ENCODE measurements around the gene IGF1.

IGF1 gene

DNA sequence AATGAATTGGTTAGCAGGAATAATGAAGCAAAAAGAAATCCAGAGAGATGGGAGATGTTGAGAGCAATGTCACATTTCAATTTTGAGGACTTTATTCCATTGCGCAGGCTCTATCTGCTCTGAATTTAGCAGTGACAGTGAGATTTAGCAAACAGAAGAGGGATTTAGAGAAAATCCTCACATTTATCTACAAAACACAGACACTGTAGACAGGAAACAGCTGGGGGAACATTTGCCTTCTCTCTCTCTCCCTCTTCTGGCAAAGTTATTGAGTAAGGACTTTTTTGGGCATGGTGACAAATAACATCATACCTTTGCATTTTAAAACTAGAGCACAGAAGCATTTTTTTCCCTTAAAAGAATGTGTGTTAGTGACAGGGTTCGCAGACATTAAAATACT is at the start of gene IGF1:
IGF1 (minus strand) TSS at position 158 of the 400 bp plus-strand sequence. CDS start 182 bp downstream, outside the sequence.
- Histone ChIP-seq H2AFZ (ENCODE audit: low read length) (0 out of 2 replicates have a peak within 1 kb of the TSS, but pooled peaks have one; percentile 35), H3K4me3 (ENCODE audit: low read length, poor library complexity, severe bottlenecking) (peak within 1 kb of the TSS; percentile 47), H3F3A (ENCODE audit: low read depth) (no peaks in the 10 kb centered on the region)

DNA sequence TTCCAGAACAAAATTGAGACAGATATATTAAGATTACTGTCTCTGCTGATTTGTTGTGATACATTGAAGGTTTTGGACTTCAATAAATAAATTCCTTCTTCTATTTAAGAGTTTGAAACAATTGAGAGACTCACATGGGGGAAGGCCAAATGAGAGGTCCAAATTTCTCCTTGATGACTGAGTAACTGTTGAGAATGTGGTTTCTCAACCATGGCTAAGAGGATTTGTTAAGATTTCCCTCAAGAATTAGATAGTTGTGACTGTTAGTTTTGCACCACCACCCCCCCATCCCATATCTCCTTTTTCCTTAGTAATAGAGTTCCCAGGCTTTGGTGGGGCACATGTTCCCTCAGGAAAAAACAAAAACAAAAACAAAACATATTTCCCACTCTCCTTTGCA is 47.7 kb upstream of the IGF1 start:
- Histone ChIP-seq H3F3A (ENCODE audit: low read depth) (no peaks in the 10 kb centered on the region), H3K27me3 (ENCODE audit: insufficient read depth, low read length, poor library complexity, severe bottlenecking) (no peaks in the 10 kb centered on the region), H3K9me2 (replicated peaks; ENCODE audit: low read depth, low read length) (no peaks in the 10 kb centered on the region), H2AFZ (ENCODE audit: low read length) (no peak overlapping the region), H3K9me3 (ENCODE audit: insufficient read depth, low read depth, low read length) (no peaks in the 10 kb centered on the region), H3K4me1 (ENCODE audit: insufficient read depth, low read length, poor library complexity, severe bottlenecking) (no peaks in the 10 kb centered on the region), H3K79me2 (ENCODE audit: insufficient read depth, low read length) (no peaks in the 10 kb centered on the region), H3K9ac (ENCODE audit: low read depth, low read length, poor library complexity, severe bottlenecking) (no peak overlapping the region), H3K4me3 (ENCODE audit: low read length, poor library complexity, severe bottlenecking) (no peak overlapping the region), H3K36me3 (ENCODE audit: insufficient read depth, low read length) (no peaks in the 10 kb centered on the region), H4K20me1 (ENCODE audit: insufficient read depth, low read length, poor library complexity, severe bottlenecking) (no peaks in the 10 kb centered on the region), H3K4me2 (ENCODE audit: low read depth, low read length, poor library complexity, severe bottlenecking) (no peak overlapping the region)
- TF ChIP-seq, protein P1, sequence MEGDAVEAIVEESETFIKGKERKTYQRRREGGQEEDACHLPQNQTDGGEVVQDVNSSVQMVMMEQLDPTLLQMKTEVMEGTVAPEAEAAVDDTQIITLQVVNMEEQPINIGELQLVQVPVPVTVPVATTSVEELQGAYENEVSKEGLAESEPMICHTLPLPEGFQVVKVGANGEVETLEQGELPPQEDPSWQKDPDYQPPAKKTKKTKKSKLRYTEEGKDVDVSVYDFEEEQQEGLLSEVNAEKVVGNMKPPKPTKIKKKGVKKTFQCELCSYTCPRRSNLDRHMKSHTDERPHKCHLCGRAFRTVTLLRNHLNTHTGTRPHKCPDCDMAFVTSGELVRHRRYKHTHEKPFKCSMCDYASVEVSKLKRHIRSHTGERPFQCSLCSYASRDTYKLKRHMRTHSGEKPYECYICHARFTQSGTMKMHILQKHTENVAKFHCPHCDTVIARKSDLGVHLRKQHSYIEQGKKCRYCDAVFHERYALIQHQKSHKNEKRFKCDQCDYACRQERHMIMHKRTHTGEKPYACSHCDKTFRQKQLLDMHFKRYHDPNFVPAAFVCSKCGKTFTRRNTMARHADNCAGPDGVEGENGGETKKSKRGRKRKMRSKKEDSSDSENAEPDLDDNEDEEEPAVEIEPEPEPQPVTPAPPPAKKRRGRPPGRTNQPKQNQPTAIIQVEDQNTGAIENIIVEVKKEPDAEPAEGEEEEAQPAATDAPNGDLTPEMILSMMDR (conservative IDR thresholded peaks at IDR 0.05; ENCODE audit: low read length) = no peak
- no peak for TF ChIP-seq EZH2phosphoT487 (IDR thresholded peaks at IDR 0.05; ENCODE audit: borderline replicate concordance)

More for the DNA sequence above, at the start of gene IGF1:
- Histone ChIP-seq H3K4me1 (ENCODE audit: insufficient read depth, low read length, poor library complexity, severe bottlenecking) (peaks cover 23% of the 10 kb centered on the region), H4K20me1 (ENCODE audit: insufficient read depth, low read length, poor library complexity, severe bottlenecking) (no peaks in the 10 kb centered on the region), H3K9ac (ENCODE audit: low read depth, low read length, poor library complexity, severe bottlenecking) (no peak within 1 kb of the TSS), H3K27me3 (ENCODE audit: insufficient read depth, low read length, poor library complexity, severe bottlenecking) (no peaks in the 10 kb centered on the region), H3K4me2 (ENCODE audit: low read depth, low read length, poor library complexity, severe bottlenecking) (peak within 1 kb of the TSS; percentile 75), H3K36me3 (ENCODE audit: insufficient read depth, low read length) (no peaks in the 10 kb centered on the region), H3K9me3 (ENCODE audit: insufficient read depth, low read depth, low read length) (no peaks in the 10 kb centered on the region), H3K9me2 (replicated peaks; ENCODE audit: low read depth, low read length) (no peaks in the 10 kb centered on the region), H3K79me2 (ENCODE audit: insufficient read depth, low read length) (no peaks in the 10 kb centered on the region)
- no peak for TF ChIP-seq EZH2phosphoT487 (IDR thresholded peaks at IDR 0.05; ENCODE audit: borderline replicate concordance)
- TF ChIP-seq, protein P1 (conservative IDR thresholded peaks at IDR 0.05; ENCODE audit: low read length) = no peak; the same call in 1 of the 2 replicates

DNA sequence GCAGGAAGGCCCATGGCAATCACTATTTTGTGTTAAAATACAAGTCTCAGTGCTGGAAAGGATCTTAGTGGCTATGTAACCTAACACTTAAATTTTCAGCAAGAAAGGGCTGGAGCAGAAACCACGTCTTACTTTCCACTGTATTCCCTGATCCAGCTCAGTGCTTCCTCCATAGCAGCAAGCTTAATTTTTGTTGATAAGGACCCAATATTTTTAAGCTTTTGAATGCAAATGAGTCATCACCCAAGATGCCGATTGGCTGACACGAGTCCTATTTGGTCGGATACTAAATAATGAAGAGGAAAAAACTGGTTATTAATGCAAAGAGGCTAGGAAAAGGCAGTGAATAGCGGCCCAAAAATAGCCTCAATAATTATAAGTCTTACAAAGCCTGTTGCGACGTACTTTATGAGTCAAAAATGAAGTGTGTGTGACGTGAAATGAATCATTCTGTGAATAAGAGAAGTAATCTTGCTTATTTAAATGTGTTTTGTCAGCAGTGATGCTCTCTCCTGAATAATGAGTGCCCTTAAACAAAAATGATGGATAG is 46.9 kb upstream of the IGF1 start:
- Histone ChIP-seq H2AFZ (ENCODE audit: low read length) (no peak overlapping the region), H3K9me2 (replicated peaks; ENCODE audit: low read depth, low read length) (no peaks in the 10 kb centered on the region), H3K79me2 (ENCODE audit: insufficient read depth, low read length) (no peaks in the 10 kb centered on the region), H3K4me3 (ENCODE audit: low read length, poor library complexity, severe bottlenecking) (no peak overlapping the region), H3F3A (ENCODE audit: low read depth) (no peaks in the 10 kb centered on the region), H3K36me3 (ENCODE audit: insufficient read depth, low read length) (no peaks in the 10 kb centered on the region), H4K20me1 (ENCODE audit: insufficient read depth, low read length, poor library complexity, severe bottlenecking) (no peaks in the 10 kb centered on the region), H3K27me3 (ENCODE audit: insufficient read depth, low read length, poor library complexity, severe bottlenecking) (no peaks in the 10 kb centered on the region), H3K9ac (ENCODE audit: low read depth, low read length, poor library complexity, severe bottlenecking) (no peak overlapping the region), H3K9me3 (ENCODE audit: insufficient read depth, low read depth, low read length) (no peaks in the 10 kb centered on the region), H3K4me2 (ENCODE audit: low read depth, low read length, poor library complexity, severe bottlenecking) (no peak overlapping the region), H3K4me1 (ENCODE audit: insufficient read depth, low read length, poor library complexity, severe bottlenecking) (no peaks in the 10 kb centered on the region)
- TF ChIP-seq, protein P1 (conservative IDR thresholded peaks at IDR 0.05; ENCODE audit: low read length) = no peak
- TF ChIP-seq EZH2phosphoT487 (IDR thresholded peaks at IDR 0.05; ENCODE audit: borderline replicate concordance) = no peak
